ENCODE measurements around the gene PMCH. TPM values are rescaled to one million over a fixed set of nuclear protein-coding genes. Genes with fewer than 3 reads are reported as not detected.

The PMCH gene
- total and polyA plus RNA-seq, 9 donors: not detected

DNA sequence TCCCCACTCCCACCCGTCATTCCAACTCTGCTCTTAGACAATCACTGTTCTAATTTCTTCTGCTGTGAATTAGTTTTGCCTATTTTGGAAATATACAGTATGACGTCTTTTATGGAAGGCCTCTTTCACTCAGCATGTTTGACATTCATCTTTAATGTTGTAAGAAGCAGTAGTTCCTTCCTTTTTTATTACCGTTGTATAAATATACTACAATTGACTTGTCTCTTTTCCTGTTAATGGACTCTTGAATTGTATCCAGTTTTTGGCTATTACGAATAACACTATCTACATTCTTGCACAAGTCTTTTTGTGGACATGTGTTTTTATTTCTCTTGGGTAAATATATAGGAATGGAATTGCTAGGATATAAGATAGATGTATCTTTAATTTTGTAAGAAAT is 4.9 kb upstream of the PMCH start:
- H3K36me3 ChIP-seq: no peaks in the 10 kb centered on the region
- no peaks in the 10 kb centered on the region for H3K27me3 ChIP-seq
- no peak overlapping the region for H3K27ac ChIP-seq
- no peaks in the 10 kb centered on the region for H3K9me3 ChIP-seq
- H3K4me3 ChIP-seq: no peak overlapping the region
- intact Hi-C loops (cut with DNase I): no loop called here
- H3K4me1 ChIP-seq (ENCODE audit: insufficient read depth): no peaks in the 10 kb centered on the region
- 84 to 94% (median 91%) methylated on average over 4 of the region's 4 CpGs for WGBS, 3 donors
- TF ChIP-seq EP300 (IDR thresholded peaks at IDR 0.05): no peak
- no peak for DNase-seq

DNA sequence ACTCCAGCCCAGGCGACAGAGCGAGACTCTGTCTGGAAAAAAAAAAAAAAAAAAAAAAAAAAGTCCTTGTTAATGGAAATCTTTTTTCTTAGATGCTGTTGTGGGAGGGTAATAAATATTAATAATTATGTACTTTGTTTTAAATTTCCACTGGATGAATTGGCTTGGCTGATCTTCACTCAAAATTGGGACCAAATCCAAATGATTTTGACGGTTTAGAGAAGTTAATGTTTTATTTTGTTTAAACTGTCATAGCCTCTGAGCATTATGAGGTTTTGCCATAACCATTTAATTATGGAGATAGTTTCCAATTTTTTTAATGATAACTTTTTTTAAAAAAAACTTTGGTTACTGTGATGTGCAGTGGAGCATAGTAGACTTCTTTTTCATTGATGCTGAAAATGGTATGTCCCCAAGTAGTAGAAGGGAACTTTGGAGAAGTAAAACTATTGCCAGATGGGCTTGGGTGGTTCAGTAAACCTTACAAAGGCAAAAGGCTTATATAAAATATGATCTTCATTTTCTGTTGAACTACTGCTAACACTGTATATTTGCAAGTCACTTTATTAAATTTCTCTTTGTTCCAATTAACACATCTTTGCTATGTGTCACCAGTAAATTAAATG is 3.9 kb upstream of the PMCH start:
- 55 to 66% (median 62%) methylated on average over 3 of the region's 3 CpGs for WGBS, 3 donors
- no peaks in the 10 kb centered on the region for H3K4me1 ChIP-seq (ENCODE audit: insufficient read depth)
- no peak overlapping the region for H3K4me3 ChIP-seq
- H3K9me3 ChIP-seq: no peaks in the 10 kb centered on the region
- DNase-seq: no peak
- no peaks in the 10 kb centered on the region for H3K27me3 ChIP-seq
- H3K36me3 ChIP-seq: no peaks in the 10 kb centered on the region
- H3K27ac ChIP-seq: no peak overlapping the region
- TF ChIP-seq, protein P1, sequence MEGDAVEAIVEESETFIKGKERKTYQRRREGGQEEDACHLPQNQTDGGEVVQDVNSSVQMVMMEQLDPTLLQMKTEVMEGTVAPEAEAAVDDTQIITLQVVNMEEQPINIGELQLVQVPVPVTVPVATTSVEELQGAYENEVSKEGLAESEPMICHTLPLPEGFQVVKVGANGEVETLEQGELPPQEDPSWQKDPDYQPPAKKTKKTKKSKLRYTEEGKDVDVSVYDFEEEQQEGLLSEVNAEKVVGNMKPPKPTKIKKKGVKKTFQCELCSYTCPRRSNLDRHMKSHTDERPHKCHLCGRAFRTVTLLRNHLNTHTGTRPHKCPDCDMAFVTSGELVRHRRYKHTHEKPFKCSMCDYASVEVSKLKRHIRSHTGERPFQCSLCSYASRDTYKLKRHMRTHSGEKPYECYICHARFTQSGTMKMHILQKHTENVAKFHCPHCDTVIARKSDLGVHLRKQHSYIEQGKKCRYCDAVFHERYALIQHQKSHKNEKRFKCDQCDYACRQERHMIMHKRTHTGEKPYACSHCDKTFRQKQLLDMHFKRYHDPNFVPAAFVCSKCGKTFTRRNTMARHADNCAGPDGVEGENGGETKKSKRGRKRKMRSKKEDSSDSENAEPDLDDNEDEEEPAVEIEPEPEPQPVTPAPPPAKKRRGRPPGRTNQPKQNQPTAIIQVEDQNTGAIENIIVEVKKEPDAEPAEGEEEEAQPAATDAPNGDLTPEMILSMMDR (IDR thresholded peaks at IDR 0.05): no peak
- TF ChIP-seq EP300 (IDR thresholded peaks at IDR 0.05): no peak
- no peak for TF ChIP-seq POLR2A (IDR thresholded peaks at IDR 0.05)
- intact Hi-C loops (cut with DNase I): no loop called here

DNA sequence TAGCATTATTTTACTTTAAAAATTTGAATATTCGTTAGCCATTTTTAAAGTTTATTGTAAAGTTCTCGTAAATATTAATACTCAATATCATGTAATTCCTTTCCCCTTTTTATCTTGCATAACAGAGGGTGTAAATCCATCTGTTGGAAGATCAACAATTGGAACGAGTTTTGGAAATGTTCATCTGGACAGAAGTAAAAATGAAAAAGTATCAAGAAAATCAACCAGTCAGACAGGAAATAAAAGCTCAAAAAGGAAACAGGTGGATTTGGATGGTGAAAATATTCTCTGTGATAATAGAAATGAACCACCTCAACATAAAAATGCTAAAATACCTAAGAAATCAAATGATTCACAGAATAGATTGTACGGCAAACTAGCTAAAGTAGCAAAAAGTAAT is 1.8 kb downstream of the PMCH start:
- DNase-seq: no peak
- no peak overlapping the region for H3K27ac ChIP-seq
- no peaks in the 10 kb centered on the region for H3K4me1 ChIP-seq (ENCODE audit: insufficient read depth)
- TF ChIP-seq, protein P1 (IDR thresholded peaks at IDR 0.05): no peak
- no peak for TF ChIP-seq POLR2A (IDR thresholded peaks at IDR 0.05)
- no peak for TF ChIP-seq EP300 (IDR thresholded peaks at IDR 0.05)
- no peaks in the 10 kb centered on the region for H3K9me3 ChIP-seq
- WGBS, 3 donors: 82 to 89% (median 86%) methylated on average over 4 of the region's 4 CpGs
- H3K27me3 ChIP-seq: no peaks in the 10 kb centered on the region
- no peak overlapping the region for H3K4me3 ChIP-seq
- intact Hi-C loops (cut with DNase I): no loop called here
- H3K36me3 ChIP-seq: no peaks in the 10 kb centered on the region

DNA sequence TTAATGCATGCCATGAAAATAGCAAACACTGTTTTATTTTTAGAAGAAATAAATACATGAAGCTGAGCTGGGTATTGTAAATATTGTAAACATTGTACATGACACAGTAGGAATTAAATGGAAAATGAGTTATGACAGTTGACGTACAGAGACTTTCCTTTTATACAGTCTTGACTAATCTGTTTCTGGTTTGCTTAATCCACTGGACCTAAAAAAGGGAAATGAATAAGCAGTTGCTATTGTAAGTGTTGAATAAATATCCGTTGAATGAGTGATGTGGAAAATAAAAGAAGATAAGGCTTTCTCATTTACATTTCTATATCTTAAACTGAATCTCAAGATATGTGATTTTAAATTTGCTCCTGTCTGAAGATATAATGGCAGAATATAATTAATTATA is 15.0 kb downstream of the PMCH start:
- Histone ChIP-seq H3K27ac (no peak overlapping the region), H3K4me3 (no peak overlapping the region), H3K36me3 (no peaks in the 10 kb centered on the region), H3K27me3 (no peaks in the 10 kb centered on the region), H3K4me1 (ENCODE audit: insufficient read depth) (no peaks in the 10 kb centered on the region), H3K9me3 (no peaks in the 10 kb centered on the region)
- TF ChIP-seq EP300 (IDR thresholded peaks at IDR 0.05) (no peak), POLR2A (IDR thresholded peaks at IDR 0.05) (no peak)
- TF ChIP-seq, protein P1 (IDR thresholded peaks at IDR 0.05): no peak
- intact Hi-C loops (cut with DNase I): no loop called here
- WGBS, 3 donors: 88 to 93% (median 90%) methylated on average over 2 of the region's 2 CpGs
- DNase-seq: no peak

DNA sequence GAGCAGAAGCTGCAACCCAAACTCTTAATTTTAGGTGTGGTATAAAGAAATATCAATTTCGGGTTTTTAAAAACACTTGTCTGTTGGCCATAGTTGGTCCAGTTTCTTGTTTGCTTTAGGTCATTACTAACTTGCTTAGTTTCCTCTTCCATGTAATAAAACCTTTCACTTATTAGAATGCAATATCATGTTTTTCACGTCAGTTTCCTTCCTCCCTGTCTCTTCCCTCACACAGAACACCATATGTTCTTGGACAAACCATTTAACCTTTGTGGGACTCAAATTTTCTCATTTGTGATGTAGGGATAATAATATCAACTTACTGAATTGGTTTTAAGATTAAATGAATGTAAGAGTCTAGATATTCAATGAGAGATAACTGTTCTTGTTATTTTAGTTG is 22.9 kb downstream of the PMCH start:
- Histone ChIP-seq H3K36me3 (no peaks in the 10 kb centered on the region), H3K4me1 (ENCODE audit: insufficient read depth) (no peaks in the 10 kb centered on the region), H3K4me3 (no peak overlapping the region), H3K27ac (no peak overlapping the region), H3K27me3 (no peaks in the 10 kb centered on the region), H3K9me3 (no peaks in the 10 kb centered on the region)
- intact Hi-C loops (cut with DNase I): no loop called here
- WGBS, 3 donors: 92 to 94% (median 94%) methylated on average over 2 of the region's 2 CpGs
- no peak for DNase-seq
- TF ChIP-seq, protein P1 (IDR thresholded peaks at IDR 0.05): no peak
